Esophagus muscularis mucosa (tissue), 4 donors: ENCODE data around the gene ZBTB7C.

ENCODE experiments used
- EP300 ChIP-seq: sonication (generic); formaldehyde crosslinking; IDR thresholded peaks from one replicate; pipeline ENCODE4 v1.6.1; 2017; ENCODE audit warnings: antibody characterized with exemption
- POLR2A ChIP-seq: fragments of 450-650 bp; IDR thresholded peaks from one replicate; pipeline ENCODE4 v1.6.1; 2017; ENCODE audit warnings: antibody characterized with exemption, moderate library complexity, mild to moderate bottlenecking, low read depth
- POLR2AphosphoS5 ChIP-seq, 2 donors: sonication (generic); formaldehyde crosslinking; IDR thresholded peaks; one replicate each; pipeline ENCODE4 v1.6.1; 2017; ENCODE audit warnings: antibody characterized with exemption in 2 of 2
- TF ChIP-seq, protein P1 (sequence below), 3 experiments: fragments of 200-600 bp in 2 of 3; fragments of 450-650 bp in 1 of 3; sonication (generic) in 2 of 3; IDR thresholded peaks; one replicate each; pipeline ENCODE4 v1.5.1; 2017 to 2019; ENCODE audit warnings: antibody characterized with exemption in 3 of 3, mild to moderate bottlenecking in 2 of 3, moderate library complexity in 1 of 3

GRCh38 chr18:48093104-48093503 is 316.1 kb downstream of the ZBTB7C start:
- TF ChIP-seq POLR2A (no peak), EP300 (no peak), POLR2AphosphoS5 (IDR thresholded peaks at IDR 0.05) (no peak)
- TF ChIP-seq, protein P1, sequence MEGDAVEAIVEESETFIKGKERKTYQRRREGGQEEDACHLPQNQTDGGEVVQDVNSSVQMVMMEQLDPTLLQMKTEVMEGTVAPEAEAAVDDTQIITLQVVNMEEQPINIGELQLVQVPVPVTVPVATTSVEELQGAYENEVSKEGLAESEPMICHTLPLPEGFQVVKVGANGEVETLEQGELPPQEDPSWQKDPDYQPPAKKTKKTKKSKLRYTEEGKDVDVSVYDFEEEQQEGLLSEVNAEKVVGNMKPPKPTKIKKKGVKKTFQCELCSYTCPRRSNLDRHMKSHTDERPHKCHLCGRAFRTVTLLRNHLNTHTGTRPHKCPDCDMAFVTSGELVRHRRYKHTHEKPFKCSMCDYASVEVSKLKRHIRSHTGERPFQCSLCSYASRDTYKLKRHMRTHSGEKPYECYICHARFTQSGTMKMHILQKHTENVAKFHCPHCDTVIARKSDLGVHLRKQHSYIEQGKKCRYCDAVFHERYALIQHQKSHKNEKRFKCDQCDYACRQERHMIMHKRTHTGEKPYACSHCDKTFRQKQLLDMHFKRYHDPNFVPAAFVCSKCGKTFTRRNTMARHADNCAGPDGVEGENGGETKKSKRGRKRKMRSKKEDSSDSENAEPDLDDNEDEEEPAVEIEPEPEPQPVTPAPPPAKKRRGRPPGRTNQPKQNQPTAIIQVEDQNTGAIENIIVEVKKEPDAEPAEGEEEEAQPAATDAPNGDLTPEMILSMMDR (IDR thresholded peaks at IDR 0.05), result no peak
